ENCODE measurements around the gene LRRN2.

DNA sequence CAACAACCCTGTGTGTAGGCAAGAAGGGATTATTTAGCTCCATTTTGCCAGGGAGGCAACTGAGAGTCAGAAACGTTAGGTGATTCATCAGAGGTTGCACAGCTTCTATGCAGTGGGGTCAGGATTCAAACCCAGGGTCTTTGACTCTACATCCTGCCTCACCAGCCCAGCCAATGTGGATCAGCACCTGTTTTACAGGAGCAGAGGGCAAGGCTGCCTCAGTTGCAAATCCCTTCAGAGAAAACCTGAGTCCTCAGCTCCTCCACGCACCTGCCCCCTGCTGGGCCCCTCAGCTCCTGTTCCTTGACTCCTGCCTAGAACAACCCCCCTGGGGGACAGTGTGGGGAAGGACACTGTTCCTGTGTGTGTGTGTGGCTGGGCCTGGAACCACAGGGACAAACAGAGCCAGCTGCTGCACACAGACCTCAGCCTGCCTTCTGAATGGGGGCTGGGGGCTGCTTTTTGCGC is 61.6 kb downstream of the LRRN2 start:
- no peak for TF ChIP-seq ZFP30 (CRISPR knock-in tag; IDR thresholded peaks at IDR 0.05)
- no peak for TF ChIP-seq ZNF565 (CRISPR knock-in tag; conservative IDR thresholded peaks at IDR 0.05; ENCODE audit: low read depth)
- no peak for TF ChIP-seq ZFP3 (CRISPR knock-in tag; IDR thresholded peaks at IDR 0.05)
- no peak for TF ChIP-seq PATZ1 (CRISPR knock-in tag; IDR thresholded peaks at IDR 0.05; ENCODE audit: borderline replicate concordance)
- no peak for TF ChIP-seq ZNF8 (CRISPR knock-in tag; IDR thresholded peaks at IDR 0.05)
- TF ChIP-seq, protein P1, sequence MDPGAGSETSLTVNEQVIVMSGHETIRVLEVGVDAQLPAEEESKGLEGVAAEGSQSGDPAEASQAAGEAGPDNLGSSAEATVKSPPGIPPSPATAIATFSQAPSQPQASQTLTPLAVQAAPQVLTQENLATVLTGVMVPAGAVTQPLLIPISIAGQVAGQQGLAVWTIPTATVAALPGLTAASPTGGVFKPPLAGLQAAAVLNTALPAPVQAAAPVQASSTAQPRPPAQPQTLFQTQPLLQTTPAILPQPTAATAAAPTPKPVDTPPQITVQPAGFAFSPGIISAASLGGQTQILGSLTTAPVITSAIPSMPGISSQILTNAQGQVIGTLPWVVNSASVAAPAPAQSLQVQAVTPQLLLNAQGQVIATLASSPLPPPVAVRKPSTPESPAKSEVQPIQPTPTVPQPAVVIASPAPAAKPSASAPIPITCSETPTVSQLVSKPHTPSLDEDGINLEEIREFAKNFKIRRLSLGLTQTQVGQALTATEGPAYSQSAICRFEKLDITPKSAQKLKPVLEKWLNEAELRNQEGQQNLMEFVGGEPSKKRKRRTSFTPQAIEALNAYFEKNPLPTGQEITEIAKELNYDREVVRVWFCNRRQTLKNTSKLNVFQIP (CRISPR knock-in tag; IDR thresholded peaks at IDR 0.05; ENCODE audit: borderline replicate concordance, low read depth) = no peak
- TF ChIP-seq ISL1 (CRISPR knock-in tag; IDR thresholded peaks at IDR 0.05) = no peak
- TF ChIP-seq TOX (CRISPR knock-in tag; IDR thresholded peaks at IDR 0.05; ENCODE audit: borderline replicate concordance) = no peak
- TF ChIP-seq ARNTL (CRISPR knock-in tag; IDR thresholded peaks at IDR 0.05; ENCODE audit: borderline replicate concordance, low read depth) = no peak
- TF ChIP-seq RARB (CRISPR knock-in tag; IDR thresholded peaks at IDR 0.05) = no peak
- TF ChIP-seq GLIS3 (CRISPR knock-in tag; IDR thresholded peaks at IDR 0.05) = no peak
- TF ChIP-seq CREB5 (CRISPR knock-in tag; IDR thresholded peaks at IDR 0.05; ENCODE audit: low read depth) = no peak
- no peak for TF ChIP-seq TCF4 (CRISPR knock-in tag; IDR thresholded peaks at IDR 0.05; ENCODE audit: borderline replicate concordance)
- TF ChIP-seq SNAI2 (CRISPR knock-in tag; IDR thresholded peaks at IDR 0.05) = no peak

Measured in SK-N-SH treated with all-trans-retinoic acid at 6 μM for 48 hours (cell line).